Hepatocyte (in vitro differentiated cells): Measurements from ENCODE around the gene MTA3. TPM values are rescaled to one million over a fixed set of nuclear protein-coding genes. Genes with fewer than 3 reads are reported as not detected.
A peak's percentile ranks its signal among the peaks of the same experiment; 100 is the strongest.

Source experiments
- DNase-seq: peaks from one replicate; pipeline ENCODE4 v3.0.0-alpha.2; 2016; ENCODE audit warnings: low spot score
- H2AFZ ChIP-seq: fragments of 200-600 bp; sonication (generic); 2 replicates; pipeline ENCODE4 v1.6.0; 2016; ENCODE audit warnings: antibody characterized with exemption, mild to moderate bottlenecking
- H3K27ac ChIP-seq: fragments of 200-600 bp; sonication (generic); 2 replicates; pipeline ENCODE4 v1.5.1; 2016; ENCODE audit warnings: mild to moderate bottlenecking
- H3K27me3 ChIP-seq: fragments of 200-600 bp; sonication (generic); 2 replicates; pipeline ENCODE4 v1.6.1; 2016
- H3K36me3 ChIP-seq: fragments of 200-600 bp; sonication (generic); replicated peaks from 2 replicates; pipeline ENCODE4 v1.5.1; 2016; ENCODE audit warnings: low read depth; ENCODE audit not compliant: insufficient read depth
- H3K4me1 ChIP-seq: fragments of 200-600 bp; sonication (generic); 2 replicates; pipeline ENCODE4 v1.5.1; 2016; ENCODE audit warnings: mild to moderate bottlenecking, moderate library complexity; ENCODE audit not compliant: insufficient read depth
- H3K4me2 ChIP-seq: fragments of 200-600 bp; sonication (generic); 2 replicates; pipeline ENCODE4 v1.6.0; 2016
- H3K4me3 ChIP-seq: fragments of 200-600 bp; sonication (generic); 2 replicates; pipeline ENCODE4 v1.5.1; 2016; ENCODE audit warnings: mild to moderate bottlenecking
- H3K79me2 ChIP-seq: fragments of 200-600 bp; sonication (generic); 2 replicates; pipeline ENCODE4 v1.6.0; 2017; ENCODE audit warnings: mild to moderate bottlenecking
- H3K9me2 ChIP-seq: fragments of 200-600 bp; sonication (generic); replicated peaks from 2 replicates; pipeline ENCODE4 v1.6.0; 2017; ENCODE audit warnings: mild to moderate bottlenecking; ENCODE audit not compliant: insufficient read depth
- H3K9me3 ChIP-seq: fragments of 200-600 bp; sonication (generic); 2 replicates; pipeline ENCODE4 v1.5.1; 2016; ENCODE audit warnings: low read depth, mild to moderate bottlenecking
- H4K20me1 ChIP-seq: fragments of 200-600 bp; sonication (generic); 2 replicates; pipeline ENCODE4 v1.6.0; 2016; ENCODE audit warnings: mild to moderate bottlenecking; ENCODE audit not compliant: insufficient read depth, poor library complexity, severe bottlenecking
- CTCF ChIP-seq: fragments of 200-600 bp; sonication (generic); IDR thresholded peaks from 2 replicates; pipeline ENCODE4 v1.5.1; 2016; ENCODE audit warnings: antibody characterized with exemption, mild to moderate bottlenecking; ENCODE audit not compliant: poor library complexity
- EZH2 ChIP-seq: fragments of 200-600 bp; sonication (generic); IDR thresholded peaks from 2 replicates; pipeline ENCODE4 v1.6.1; 2016; ENCODE audit warnings: antibody characterized with exemption, mild to moderate bottlenecking, borderline replicate concordance
- EZH2phosphoT487 ChIP-seq: fragments of 200-600 bp; sonication (generic); IDR thresholded peaks from one replicate; pipeline ENCODE4 v1.6.1; 2018; ENCODE audit warnings: antibody characterized with exemption, mild to moderate bottlenecking, low read depth, moderate library complexity; ENCODE audit not compliant: unreplicated experiment, severe bottlenecking
- WGBS: methylation state at CpG from one replicate; pipeline ENCODE4 v1.1.6; 2016; ENCODE audit warnings: low lambda C conversion rate; ENCODE audit errors: missing lambda C conversion rate; 5-methylcytosine and 5-hydroxymethylcytosine counted together
- polyA plus RNA-seq: library from polyadenylated mRNA; unstranded; fragments of >200 nt; fragmentation: Nextera tagmentation; extraction: Ambion mirVana; gene quantifications from 2 replicates; pipeline ENCODE4 v1.2.1, GENCODE V29; 2016
- total RNA-seq: library from RNA; depleted of rRNA; stranded (reverse); fragments of >200 nt; gene quantifications from 2 replicates; pipeline ENCODE4 v1.2.3, GENCODE V29; 2014

Gene MTA3
- total and polyA plus RNA-seq, 2 experiments from 2014 or later: 34.6 to 44.3 TPM

GRCh38 chr2:42755191-42755880 lies 186.9 kb downstream of the MTA3 start:
- Histone ChIP-seq H3K27me3 (no peaks in the 10 kb centered on the region), H3K79me2 (no peaks in the 10 kb centered on the region), H3K4me3 (no peak overlapping the region), H3K4me1 (peaks cover 5% of the 10 kb centered on the region), H4K20me1 (no peaks in the 10 kb centered on the region), H2AFZ (no peak overlapping the region), H3K9me2 (no peaks in the 10 kb centered on the region), H3K4me2 (peak overlapping the region; percentile 20), H3K27ac (no peak overlapping the region), H3K36me3 (no peaks in the 10 kb centered on the region), H3K9me3 (no peaks in the 10 kb centered on the region)
- TF ChIP-seq EZH2: no peak
- no peak for TF ChIP-seq EZH2phosphoT487
- no peak for TF ChIP-seq CTCF
- no peak for DNase-seq
- WGBS: 75% methylated on average over 14 of the region's 14 CpGs

GRCh38 chr2:42756150-42756775 lies 187.8 kb downstream of the MTA3 start:
- Histone ChIP-seq H3K4me3 (no peak overlapping the region), H2AFZ (no peak overlapping the region), H3K9me2 (no peaks in the 10 kb centered on the region), H4K20me1 (no peaks in the 10 kb centered on the region), H3K4me1 (peaks cover 5% of the 10 kb centered on the region), H3K27me3 (no peaks in the 10 kb centered on the region), H3K9me3 (no peaks in the 10 kb centered on the region), H3K36me3 (no peaks in the 10 kb centered on the region), H3K79me2 (no peaks in the 10 kb centered on the region), H3K27ac (no peak overlapping the region), H3K4me2 (no peak overlapping the region)
- TF ChIP-seq EZH2phosphoT487 (no peak), EZH2 (no peak), CTCF (no peak)
- DNase-seq: no peak
- 84% methylated on average over 10 of the region's 10 CpGs for WGBS

- no peak overlapping the region for H3K4me2 ChIP-seq
- H3K4me3 ChIP-seq: no peak overlapping the region
- peaks cover 5% of the 10 kb centered on the region for H3K4me1 ChIP-seq
Measured at GRCh38 chr2:42756966-42757513, 188.6 kb downstream of the MTA3 start.

More at GRCh38 chr2:42756966-42757513, 188.6 kb downstream of the MTA3 start:
- no peak for TF ChIP-seq EZH2phosphoT487
- no peak for TF ChIP-seq CTCF
- TF ChIP-seq EZH2: no peak
- H3K9me3 ChIP-seq: no peaks in the 10 kb centered on the region
- H4K20me1 ChIP-seq: no peaks in the 10 kb centered on the region
- WGBS: 91% methylated on average over 6 of the region's 6 CpGs
- H3K9me2 ChIP-seq: no peaks in the 10 kb centered on the region
- no peaks in the 10 kb centered on the region for H3K79me2 ChIP-seq
- no peak overlapping the region for H2AFZ ChIP-seq
- no peaks in the 10 kb centered on the region for H3K36me3 ChIP-seq
- H3K27ac ChIP-seq: no peak overlapping the region
- DNase-seq: no peak
- H3K27me3 ChIP-seq: no peaks in the 10 kb centered on the region
